ENCODE data around the gene OBSL1. TPM values are rescaled to one million over a fixed set of nuclear protein-coding genes. Genes with fewer than 3 reads are reported as not detected.

Gene OBSL1
- total and polyA plus RNA-seq, 10 of the 15 experiments (the other 5 are each of a cell fraction or from before 2014, with no cell fraction given): 0.14 to 0.77 TPM; not detected in 8

DNA sequence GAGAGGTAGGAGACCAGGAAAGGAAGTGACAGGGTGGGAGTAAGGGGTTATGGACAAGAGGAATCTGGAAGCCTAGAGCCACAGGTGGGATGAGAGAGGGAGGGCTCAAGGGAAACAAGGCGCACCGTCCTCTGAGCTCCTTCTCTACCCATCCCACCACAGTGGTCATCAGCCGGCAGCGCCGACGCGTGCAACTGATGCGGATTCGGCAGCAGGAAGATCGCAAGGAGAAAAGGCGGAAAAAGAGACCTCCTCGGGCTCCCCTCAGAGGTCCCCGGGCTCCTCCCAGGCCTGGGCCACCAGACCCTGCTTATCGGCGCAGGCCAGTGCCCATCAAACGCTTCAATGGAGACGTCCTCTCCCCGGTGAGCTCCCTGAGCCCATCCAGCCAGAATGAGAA is 22.3 kb downstream of the OBSL1 start:
- intact Hi-C loops (cut with micrococcal nuclease; ENCODE audit: unreplicated experiment) (no loop called here), in situ Hi-C loops (cut with MboI) (no loop called here)
- H3K4me1 ChIP-seq (ENCODE audit: control insufficient read depth, insufficient read depth, low read length): no peaks in the 10 kb centered on the region; the same call in 1 of the 2 replicates
- no peak overlapping the region for H3K4me2 ChIP-seq (ENCODE audit: control insufficient read depth, insufficient read depth)
- WGBS (ENCODE audit: insufficient coverage, insufficient replicate concordance, low lambda C conversion rate, missing lambda C conversion rate): 67% methylated on average over 18 of the region's 18 CpGs
- H3K9me3 ChIP-seq (replicated peaks; ENCODE audit: control insufficient read depth, insufficient read depth, low read length): no peaks in the 10 kb centered on the region; the same call in 2 of the 3 replicates
- FAIRE-seq (no peak), DNase-seq (ENCODE audit: low read depth, low spot score) (no peak), ATAC-seq (no peak)
- H3K4me3 ChIP-seq: no peak overlapping the region
- ChIA-PET CTCF (interaction anchor here (1.2 to 2.2 kb wide), 2 partner anchors 12 to 141 kb away, joined by 4 to 6 read pairs; no protein-coding TSS in a partner anchor), RAD21 (ENCODE audit: unreplicated experiment) (no interaction called here), SMC1A (ENCODE audit: uncharacterized antibody, unreplicated experiment) (no interaction called here), POLR2A (no interaction called here)
- no peak overlapping the region for H3K27ac ChIP-seq (ENCODE audit: control insufficient read depth, insufficient read depth)
- no peak overlapping the region for H3K9ac ChIP-seq (ENCODE audit: control insufficient read depth, insufficient read depth, low read length)
- no TSS peak for BruUV-seq (replicated peaks)
- TF ChIP-seq, protein P1, sequence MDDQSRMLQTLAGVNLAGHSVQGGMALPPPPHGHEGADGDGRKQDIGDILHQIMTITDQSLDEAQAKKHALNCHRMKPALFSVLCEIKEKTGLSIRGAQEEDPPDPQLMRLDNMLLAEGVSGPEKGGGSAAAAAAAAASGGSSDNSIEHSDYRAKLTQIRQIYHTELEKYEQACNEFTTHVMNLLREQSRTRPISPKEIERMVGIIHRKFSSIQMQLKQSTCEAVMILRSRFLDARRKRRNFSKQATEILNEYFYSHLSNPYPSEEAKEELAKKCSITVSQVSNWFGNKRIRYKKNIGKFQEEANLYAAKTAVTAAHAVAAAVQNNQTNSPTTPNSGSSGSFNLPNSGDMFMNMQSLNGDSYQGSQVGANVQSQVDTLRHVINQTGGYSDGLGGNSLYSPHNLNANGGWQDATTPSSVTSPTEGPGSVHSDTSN (IDR thresholded peaks at IDR 0.05; ENCODE audit: insufficient replicate concordance, low read depth, low read length): no peak
- TF ChIP-seq FOXK2 (IDR thresholded peaks at IDR 0.05) (no peak), RBBP5 (conservative IDR thresholded peaks at IDR 0.05) (no peak), LARP7 (IDR thresholded peaks at IDR 0.05) (no peak), SMAD5 (IDR thresholded peaks at IDR 0.05; ENCODE audit: low read depth) (no peak), CBX3 (IDR thresholded peaks at IDR 0.05; ENCODE audit: borderline replicate concordance, low read depth) (no peak), CHD1 (IDR thresholded peaks at IDR 0.05; ENCODE audit: low read depth, low read length) (no peak), IKZF2 (IDR thresholded peaks at IDR 0.05) (no peak)
- TF ChIP-seq, protein P2, sequence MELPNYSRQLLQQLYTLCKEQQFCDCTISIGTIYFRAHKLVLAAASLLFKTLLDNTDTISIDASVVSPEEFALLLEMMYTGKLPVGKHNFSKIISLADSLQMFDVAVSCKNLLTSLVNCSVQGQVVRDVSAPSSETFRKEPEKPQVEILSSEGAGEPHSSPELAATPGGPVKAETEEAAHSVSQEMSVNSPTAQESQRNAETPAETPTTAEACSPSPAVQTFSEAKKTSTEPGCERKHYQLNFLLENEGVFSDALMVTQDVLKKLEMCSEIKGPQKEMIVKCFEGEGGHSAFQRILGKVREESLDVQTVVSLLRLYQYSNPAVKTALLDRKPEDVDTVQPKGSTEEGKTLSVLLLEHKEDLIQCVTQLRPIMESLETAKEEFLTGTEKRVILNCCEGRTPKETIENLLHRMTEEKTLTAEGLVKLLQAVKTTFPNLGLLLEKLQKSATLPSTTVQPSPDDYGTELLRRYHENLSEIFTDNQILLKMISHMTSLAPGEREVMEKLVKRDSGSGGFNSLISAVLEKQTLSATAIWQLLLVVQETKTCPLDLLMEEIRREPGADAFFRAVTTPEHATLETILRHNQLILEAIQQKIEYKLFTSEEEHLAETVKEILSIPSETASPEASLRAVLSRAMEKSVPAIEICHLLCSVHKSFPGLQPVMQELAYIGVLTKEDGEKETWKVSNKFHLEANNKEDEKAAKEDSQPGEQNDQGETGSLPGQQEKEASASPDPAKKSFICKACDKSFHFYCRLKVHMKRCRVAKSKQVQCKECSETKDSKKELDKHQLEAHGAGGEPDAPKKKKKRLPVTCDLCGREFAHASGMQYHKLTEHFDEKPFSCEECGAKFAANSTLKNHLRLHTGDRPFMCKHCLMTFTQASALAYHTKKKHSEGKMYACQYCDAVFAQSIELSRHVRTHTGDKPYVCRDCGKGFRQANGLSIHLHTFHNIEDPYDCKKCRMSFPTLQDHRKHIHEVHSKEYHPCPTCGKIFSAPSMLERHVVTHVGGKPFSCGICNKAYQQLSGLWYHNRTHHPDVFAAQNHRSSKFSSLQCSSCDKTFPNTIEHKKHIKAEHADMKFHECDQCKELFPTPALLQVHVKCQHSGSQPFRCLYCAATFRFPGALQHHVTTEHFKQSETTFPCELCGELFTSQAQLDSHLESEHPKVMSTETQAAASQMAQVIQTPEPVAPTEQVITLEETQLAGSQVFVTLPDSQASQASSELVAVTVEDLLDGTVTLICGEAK (IDR thresholded peaks at IDR 0.05; ENCODE audit: borderline replicate concordance): no peak
- TF ChIP-seq, protein P3, sequence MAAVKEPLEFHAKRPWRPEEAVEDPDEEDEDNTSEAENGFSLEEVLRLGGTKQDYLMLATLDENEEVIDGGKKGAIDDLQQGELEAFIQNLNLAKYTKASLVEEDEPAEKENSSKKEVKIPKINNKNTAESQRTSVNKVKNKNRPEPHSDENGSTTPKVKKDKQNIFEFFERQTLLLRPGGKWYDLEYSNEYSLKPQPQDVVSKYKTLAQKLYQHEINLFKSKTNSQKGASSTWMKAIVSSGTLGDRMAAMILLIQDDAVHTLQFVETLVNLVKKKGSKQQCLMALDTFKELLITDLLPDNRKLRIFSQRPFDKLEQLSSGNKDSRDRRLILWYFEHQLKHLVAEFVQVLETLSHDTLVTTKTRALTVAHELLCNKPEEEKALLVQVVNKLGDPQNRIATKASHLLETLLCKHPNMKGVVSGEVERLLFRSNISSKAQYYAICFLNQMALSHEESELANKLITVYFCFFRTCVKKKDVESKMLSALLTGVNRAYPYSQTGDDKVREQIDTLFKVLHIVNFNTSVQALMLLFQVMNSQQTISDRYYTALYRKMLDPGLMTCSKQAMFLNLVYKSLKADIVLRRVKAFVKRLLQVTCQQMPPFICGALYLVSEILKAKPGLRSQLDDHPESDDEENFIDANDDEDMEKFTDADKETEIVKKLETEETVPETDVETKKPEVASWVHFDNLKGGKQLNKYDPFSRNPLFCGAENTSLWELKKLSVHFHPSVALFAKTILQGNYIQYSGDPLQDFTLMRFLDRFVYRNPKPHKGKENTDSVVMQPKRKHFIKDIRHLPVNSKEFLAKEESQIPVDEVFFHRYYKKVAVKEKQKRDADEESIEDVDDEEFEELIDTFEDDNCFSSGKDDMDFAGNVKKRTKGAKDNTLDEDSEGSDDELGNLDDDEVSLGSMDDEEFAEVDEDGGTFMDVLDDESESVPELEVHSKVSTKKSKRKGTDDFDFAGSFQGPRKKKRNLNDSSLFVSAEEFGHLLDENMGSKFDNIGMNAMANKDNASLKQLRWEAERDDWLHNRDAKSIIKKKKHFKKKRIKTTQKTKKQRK (IDR thresholded peaks at IDR 0.05; ENCODE audit: low read depth, low read length): no peak
- H2AFZ ChIP-seq (ENCODE audit: control insufficient read depth, low read depth, low read length): no peak overlapping the region
- no peaks in the 10 kb centered on the region for H3K79me2 ChIP-seq (ENCODE audit: control insufficient read depth, insufficient read depth, low read length)
- no peaks in the 10 kb centered on the region for H3K36me3 ChIP-seq (ENCODE audit: control insufficient read depth in 2 of 2, insufficient read depth in 2 of 2, low read length in 1 of 2)
- H3K27me3 ChIP-seq (replicated peaks in 1 of 2; ENCODE audit: control insufficient read depth in 2 of 2, insufficient read depth in 2 of 2, low read length in 1 of 2): peaks cover 8% of the 10 kb centered on the region in 2 experiments
- H4K20me1 ChIP-seq (ENCODE audit: control insufficient read depth, insufficient read depth): no peaks in the 10 kb centered on the region; the same call in 1 of the 2 replicates
